Activated naive CD8-positive, alpha-beta T cell treated with anti-CD3 and anti-CD28 coated beads for 36 hours (primary cell): ENCODE measurements around the gene ROR2. TPM values are rescaled to one million over a fixed set of nuclear protein-coding genes. Genes with fewer than 3 reads are reported as not detected.

Source experiments
- DNase-seq: peaks from one replicate; pipeline ENCODE4 v3.0.0; 2021
- H3K27ac Mint-ChIP-seq: one replicate; pipeline ENCODE4 v1.8.0; 2022; ENCODE audit warnings: mild to moderate bottlenecking, moderate library complexity, mixed read lengths
- H3K27me3 Mint-ChIP-seq: one replicate; pipeline ENCODE4 v1.8.0; 2022; ENCODE audit warnings: mild to moderate bottlenecking, mixed read lengths
- H3K36me3 Mint-ChIP-seq: one replicate; pipeline ENCODE4 v1.8.0; 2021; ENCODE audit warnings: mild to moderate bottlenecking, mixed read lengths
- H3K4me1 Mint-ChIP-seq: one replicate; pipeline ENCODE4 v1.8.0; 2021; ENCODE audit warnings: mixed read lengths
- H3K4me3 Mint-ChIP-seq: one replicate; pipeline ENCODE4 v1.8.0; 2022; ENCODE audit warnings: mild to moderate bottlenecking, moderate library complexity, mixed read lengths
- H3K9me3 Mint-ChIP-seq: one replicate; pipeline ENCODE4 v1.8.0; 2022; ENCODE audit warnings: mixed read lengths
- total RNA-seq, 2 experiments: library from RNA; stranded (reverse); gene quantifications; one replicate each; pipeline ENCODE4 v1.2.3, GENCODE V29; 2021

ROR2 gene
- total RNA-seq, 2 experiments from 2014 or later, result not detected

GRCh38 chr9:91735049-91735448 lies 215.0 kb downstream of the ROR2 start:
- DNase-seq, result no peak
- Mint-ChIP-seq H3K27me3 (no peaks in the 10 kb centered on the region), H3K4me3 (no peak overlapping the region), H3K9me3 (no peaks in the 10 kb centered on the region), H3K36me3 (no peaks in the 10 kb centered on the region), H3K27ac (no peak overlapping the region), H3K4me1 (no peaks in the 10 kb centered on the region)

- Mint-ChIP-seq H3K27me3 (no peaks in the 10 kb centered on the region), H3K27ac (no peak overlapping the region), H3K4me3 (no peak overlapping the region), H3K36me3 (no peaks in the 10 kb centered on the region), H3K4me1 (no peaks in the 10 kb centered on the region), H3K9me3 (no peaks in the 10 kb centered on the region)
- DNase-seq, result peak; percentile 40
Measured at GRCh38 chr9:91734371-91734981, 215.6 kb downstream of the ROR2 start.

GRCh38 chr9:91733006-91733624 lies 216.9 kb downstream of the ROR2 start:
- H3K27me3 Mint-ChIP-seq, result no peaks in the 10 kb centered on the region
- H3K4me3 Mint-ChIP-seq, result no peak overlapping the region

GRCh38 chr9:91732187-91733005 lies 217.6 kb downstream of the ROR2 start:
- no peak overlapping the region for H3K27ac Mint-ChIP-seq
- H3K36me3 Mint-ChIP-seq, result no peaks in the 10 kb centered on the region
- no peaks in the 10 kb centered on the region for H3K9me3 Mint-ChIP-seq
- no peaks in the 10 kb centered on the region for H3K4me1 Mint-ChIP-seq
- no peak for DNase-seq
- H3K4me3 Mint-ChIP-seq, result no peak overlapping the region
- H3K27me3 Mint-ChIP-seq, result no peaks in the 10 kb centered on the region

More at GRCh38 chr9:91733006-91733624, 216.9 kb downstream of the ROR2 start:
- no peaks in the 10 kb centered on the region for H3K36me3 Mint-ChIP-seq
- H3K9me3 Mint-ChIP-seq, result no peaks in the 10 kb centered on the region
- no peak for DNase-seq
- no peaks in the 10 kb centered on the region for H3K4me1 Mint-ChIP-seq
- H3K27ac Mint-ChIP-seq, result no peak overlapping the region

- Mint-ChIP-seq H3K9me3 (no peaks in the 10 kb centered on the region), H3K27me3 (no peaks in the 10 kb centered on the region), H3K4me1 (no peaks in the 10 kb centered on the region), H3K36me3 (no peaks in the 10 kb centered on the region), H3K4me3 (no peak overlapping the region), H3K27ac (no peak overlapping the region)
- DNase-seq, result no peak
Measured at GRCh38 chr9:91730806-91731205, 219.2 kb downstream of the ROR2 start.

- no peaks in the 10 kb centered on the region for H3K36me3 Mint-ChIP-seq
- no peak overlapping the region for H3K4me3 Mint-ChIP-seq
- no peak overlapping the region for H3K27ac Mint-ChIP-seq
- H3K27me3 Mint-ChIP-seq, result no peaks in the 10 kb centered on the region
- DNase-seq, result no peak
- H3K9me3 Mint-ChIP-seq, result no peaks in the 10 kb centered on the region
- no peaks in the 10 kb centered on the region for H3K4me1 Mint-ChIP-seq
Measured at GRCh38 chr9:91729558-91729842, 220.5 kb downstream of the ROR2 start.

- no peak for DNase-seq
- H3K9me3 Mint-ChIP-seq, result no peaks in the 10 kb centered on the region
- H3K36me3 Mint-ChIP-seq, result no peaks in the 10 kb centered on the region
- H3K4me3 Mint-ChIP-seq, result no peak overlapping the region
- H3K27me3 Mint-ChIP-seq, result no peaks in the 10 kb centered on the region
- no peak overlapping the region for H3K27ac Mint-ChIP-seq
- no peaks in the 10 kb centered on the region for H3K4me1 Mint-ChIP-seq
Measured at GRCh38 chr9:91727972-91728371, 222.1 kb downstream of the ROR2 start.

GRCh38 chr9:91727316-91727861 lies 222.6 kb downstream of the ROR2 start:
- no peaks in the 10 kb centered on the region for H3K36me3 Mint-ChIP-seq
- H3K9me3 Mint-ChIP-seq, result no peaks in the 10 kb centered on the region
- H3K4me1 Mint-ChIP-seq, result no peaks in the 10 kb centered on the region
- H3K27me3 Mint-ChIP-seq, result no peaks in the 10 kb centered on the region
- peak; percentile 29 for DNase-seq
- no peak overlapping the region for H3K27ac Mint-ChIP-seq
- no peak overlapping the region for H3K4me3 Mint-ChIP-seq

- Mint-ChIP-seq H3K4me1 (no peaks in the 10 kb centered on the region), H3K27me3 (no peaks in the 10 kb centered on the region), H3K9me3 (no peaks in the 10 kb centered on the region), H3K27ac (no peak overlapping the region), H3K4me3 (no peak overlapping the region), H3K36me3 (no peaks in the 10 kb centered on the region)
- DNase-seq, result no peak
Measured at GRCh38 chr9:91726406-91727100, 223.5 kb downstream of the ROR2 start.

GRCh38 chr9:91725651-91726050 lies 224.4 kb downstream of the ROR2 start:
- H3K4me3 Mint-ChIP-seq, result no peak overlapping the region
- no peaks in the 10 kb centered on the region for H3K9me3 Mint-ChIP-seq
- peaks cover 6% of the 10 kb centered on the region for H3K27me3 Mint-ChIP-seq
- H3K36me3 Mint-ChIP-seq, result no peaks in the 10 kb centered on the region
- no peak overlapping the region for H3K27ac Mint-ChIP-seq
- H3K4me1 Mint-ChIP-seq, result peaks cover 4% of the 10 kb centered on the region
- DNase-seq, result no peak

GRCh38 chr9:91724609-91725505 lies 225.2 kb downstream of the ROR2 start:
- H3K9me3 Mint-ChIP-seq, result no peaks in the 10 kb centered on the region
- no peak for DNase-seq
- no peaks in the 10 kb centered on the region for H3K36me3 Mint-ChIP-seq
- H3K4me1 Mint-ChIP-seq, result peaks cover 7% of the 10 kb centered on the region
- H3K27me3 Mint-ChIP-seq, result peaks cover 14% of the 10 kb centered on the region
- no peak overlapping the region for H3K4me3 Mint-ChIP-seq
- no peak overlapping the region for H3K27ac Mint-ChIP-seq

- Mint-ChIP-seq H3K4me3 (no peak overlapping the region), H3K9me3 (no peaks in the 10 kb centered on the region), H3K4me1 (peaks cover 7% of the 10 kb centered on the region), H3K27me3 (peaks cover 22% of the 10 kb centered on the region), H3K36me3 (no peaks in the 10 kb centered on the region), H3K27ac (no peak overlapping the region)
- DNase-seq, result no peak
Measured at GRCh38 chr9:91724068-91724440, 226.0 kb downstream of the ROR2 start.

- Mint-ChIP-seq H3K9me3 (no peaks in the 10 kb centered on the region), H3K27ac (no peak overlapping the region), H3K27me3 (peaks cover 25% of the 10 kb centered on the region), H3K4me1 (peaks cover 7% of the 10 kb centered on the region), H3K4me3 (no peak overlapping the region), H3K36me3 (no peaks in the 10 kb centered on the region)
- no peak for DNase-seq
Measured at GRCh38 chr9:91723420-91724067, 226.5 kb downstream of the ROR2 start.
